HEK293 (cell line): Measurements from ENCODE around the gene GLB1L2.

Experiments
- CTCF ChIA-PET: fragments of 350-600 bp; formaldehyde crosslinking; extraction: SDS; loops from one replicate; lab custom pipeline; 2021; ENCODE audit warnings: antibody characterized with exemption; lab: Yijun Ruan, JAX
- POLR2A ChIA-PET: fragments of 300-600 bp; formaldehyde crosslinking; extraction: SDS; loops from one replicate; lab custom pipeline; 2020; ENCODE audit warnings: antibody characterized with exemption, inconsistent platforms; lab: Yijun Ruan, JAX
- H3K27ac ChIP-seq: fragments of 200-500 bp; sonication (Bioruptor generic); 2 replicates; pipeline ENCODE4 v1.5.1; 2014; ENCODE audit warnings: low read depth, low read length, control low read depth, inconsistent platforms; ENCODE audit errors: extremely low read depth
- H3K36me3 ChIP-seq, 2 experiments: fragments of 200-500 bp in 1 of 2; sonication (Bioruptor generic) in 1 of 2; 1 replicate in 1 of 2; 2 replicates in 1 of 2; pipeline ENCODE4 v1.5.1; 2014 to 2017; ENCODE audit warnings: inconsistent platforms in 2 of 2, low read length in 2 of 2; ENCODE audit not compliant: control insufficient read depth in 2 of 2, insufficient read depth in 1 of 2
- H3K4me1 ChIP-seq: fragments of 200-500 bp; sonication (Bioruptor generic); 2 replicates; pipeline ENCODE4 v1.5.1; 2014; ENCODE audit warnings: mild to moderate bottlenecking, low read length, inconsistent platforms; ENCODE audit not compliant: control insufficient read depth, insufficient read depth
- H3K4me3 ChIP-seq: 2 replicates; pipeline ENCODE4 v1.5.1; 2011; ENCODE audit warnings: low read depth, mild to moderate bottlenecking, control low read depth, low read length, moderate library complexity
- H3K9me3 ChIP-seq: fragments of 200-500 bp; sonication (Bioruptor generic); 2 replicates; pipeline ENCODE4 v1.5.1; 2014; ENCODE audit warnings: low read depth, low read length, inconsistent platforms; ENCODE audit not compliant: control insufficient read depth, insufficient read depth
- HOXA7 ChIP-seq: sonication (generic); formaldehyde crosslinking; IDR thresholded peaks from 2 replicates; pipeline ENCODE4 v1.8.1; 2022; ENCODE audit warnings: missing genetic modification reagents, borderline replicate concordance
- KLF16 ChIP-seq: fragments of 450-650 bp; formaldehyde crosslinking; IDR thresholded peaks from 2 replicates; pipeline ENCODE4 v1.5.1; 2017; ENCODE audit warnings: missing biosample characterization, missing genetic modification characterization
- TSHZ1 ChIP-seq: fragments of 450-650 bp; formaldehyde crosslinking; IDR thresholded peaks from 2 replicates; pipeline ENCODE4 v1.5.1; 2016; ENCODE audit warnings: missing biosample characterization, missing genetic modification characterization, borderline replicate concordance
- ZFP3 ChIP-seq: fragments of 450-650 bp; formaldehyde crosslinking; IDR thresholded peaks from 2 replicates; pipeline ENCODE4 v1.5.1; 2016; ENCODE audit warnings: low read depth, missing biosample characterization, missing genetic modification characterization
- ZNF2 ChIP-seq: fragments of 450-650 bp; formaldehyde crosslinking; IDR thresholded peaks from 2 replicates; pipeline ENCODE4 v1.5.1; 2016; ENCODE audit warnings: missing biosample characterization, missing genetic modification characterization
- ZNF221 ChIP-seq: fragments of 450-650 bp; formaldehyde crosslinking; IDR thresholded peaks from 2 replicates; pipeline ENCODE4 v1.5.1; 2017; ENCODE audit warnings: missing biosample characterization, missing genetic modification characterization, borderline replicate concordance
- ZNF37A ChIP-seq: fragments of 450-650 bp; IDR thresholded peaks from 2 replicates; pipeline ENCODE4 v1.5.1; 2018; ENCODE audit warnings: missing biosample characterization, missing genetic modification characterization
- ZNF473 ChIP-seq: fragments of 450-650 bp; formaldehyde crosslinking; IDR thresholded peaks from 2 replicates; pipeline ENCODE4 v1.5.1; 2017; ENCODE audit warnings: missing biosample characterization, missing genetic modification characterization
- ZNF521 ChIP-seq: fragments of 450-650 bp; formaldehyde crosslinking; IDR thresholded peaks from 2 replicates; pipeline ENCODE4 v1.5.1; 2017; ENCODE audit warnings: missing biosample characterization, mild to moderate bottlenecking, missing genetic modification characterization
- ZNF558 ChIP-seq: fragments of 450-650 bp; formaldehyde crosslinking; IDR thresholded peaks from 2 replicates; pipeline ENCODE4 v1.5.1; 2016; ENCODE audit warnings: missing biosample characterization, missing genetic modification characterization
- ZNF571 ChIP-seq: fragments of 450-650 bp; formaldehyde crosslinking; IDR thresholded peaks from 2 replicates; pipeline ENCODE4 v1.5.0; 2017; ENCODE audit warnings: missing biosample characterization, missing genetic modification characterization
- ZNF623 ChIP-seq: fragments of 450-650 bp; formaldehyde crosslinking; IDR thresholded peaks from 2 replicates; pipeline ENCODE4 v1.5.1; 2016; ENCODE audit warnings: missing biosample characterization, missing genetic modification characterization
- TF ChIP-seq, protein P1 (sequence below): fragments of 450-650 bp; formaldehyde crosslinking; IDR thresholded peaks from 2 replicates; pipeline ENCODE4 v1.5.1; 2016; ENCODE audit warnings: missing biosample characterization, missing genetic modification characterization, low read depth
- TF ChIP-seq, protein P2 (sequence below): fragments of 450-650 bp; formaldehyde crosslinking; IDR thresholded peaks from 2 replicates; pipeline ENCODE4 v1.5.1; 2017; ENCODE audit warnings: missing biosample characterization, mild to moderate bottlenecking, missing genetic modification characterization, moderate library complexity
- TF ChIP-seq, protein P3 (sequence below): fragments of 450-650 bp; formaldehyde crosslinking; IDR thresholded peaks from 2 replicates; pipeline ENCODE4 v1.5.1; 2016; ENCODE audit warnings: missing biosample characterization, missing genetic modification characterization
- TF ChIP-seq, protein P4 (sequence below): fragments of 450-650 bp; formaldehyde crosslinking; IDR thresholded peaks from 2 replicates; pipeline ENCODE4 v1.5.1; 2016; ENCODE audit warnings: missing biosample characterization, missing genetic modification characterization

The GLB1L2 gene

GRCh38 chr11:134313379-134313778, 18.4 kb upstream of the GLB1L2 start (continued):
- TF ChIP-seq, protein P1, sequence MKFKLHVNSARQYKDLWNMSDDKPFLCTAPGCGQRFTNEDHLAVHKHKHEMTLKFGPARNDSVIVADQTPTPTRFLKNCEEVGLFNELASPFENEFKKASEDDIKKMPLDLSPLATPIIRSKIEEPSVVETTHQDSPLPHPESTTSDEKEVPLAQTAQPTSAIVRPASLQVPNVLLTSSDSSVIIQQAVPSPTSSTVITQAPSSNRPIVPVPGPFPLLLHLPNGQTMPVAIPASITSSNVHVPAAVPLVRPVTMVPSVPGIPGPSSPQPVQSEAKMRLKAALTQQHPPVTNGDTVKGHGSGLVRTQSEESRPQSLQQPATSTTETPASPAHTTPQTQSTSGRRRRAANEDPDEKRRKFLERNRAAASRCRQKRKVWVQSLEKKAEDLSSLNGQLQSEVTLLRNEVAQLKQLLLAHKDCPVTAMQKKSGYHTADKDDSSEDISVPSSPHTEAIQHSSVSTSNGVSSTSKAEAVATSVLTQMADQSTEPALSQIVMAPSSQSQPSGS (tag by site-specific recombination), result no peak

- no peaks in the 10 kb centered on the region for H3K9me3 ChIP-seq
- H3K4me1 ChIP-seq, result no peaks in the 10 kb centered on the region
- ChIA-PET CTCF (interaction anchor here (0.9 kb wide), 1 partner anchor 29 kb away, joined by 3 read pairs; no protein-coding TSS in a partner anchor), POLR2A (no interaction called here)
- TF ChIP-seq ZNF473 (no peak), ZNF623 (no peak), ZNF2 (tag by site-specific recombination) (no peak), HOXA7 (CRISPR knock-in tag) (no peak), ZNF521 (tag by site-specific recombination) (no peak), ZNF37A (tag by site-specific recombination) (no peak), ZNF221 (tag by site-specific recombination) (no peak), KLF16 (tag by site-specific recombination) (no peak), ZNF558 (tag by site-specific recombination) (no peak), TSHZ1 (no peak), ZFP3 (tag by site-specific recombination) (no peak), ZNF571 (tag by site-specific recombination) (no peak)
- TF ChIP-seq, protein P2, sequence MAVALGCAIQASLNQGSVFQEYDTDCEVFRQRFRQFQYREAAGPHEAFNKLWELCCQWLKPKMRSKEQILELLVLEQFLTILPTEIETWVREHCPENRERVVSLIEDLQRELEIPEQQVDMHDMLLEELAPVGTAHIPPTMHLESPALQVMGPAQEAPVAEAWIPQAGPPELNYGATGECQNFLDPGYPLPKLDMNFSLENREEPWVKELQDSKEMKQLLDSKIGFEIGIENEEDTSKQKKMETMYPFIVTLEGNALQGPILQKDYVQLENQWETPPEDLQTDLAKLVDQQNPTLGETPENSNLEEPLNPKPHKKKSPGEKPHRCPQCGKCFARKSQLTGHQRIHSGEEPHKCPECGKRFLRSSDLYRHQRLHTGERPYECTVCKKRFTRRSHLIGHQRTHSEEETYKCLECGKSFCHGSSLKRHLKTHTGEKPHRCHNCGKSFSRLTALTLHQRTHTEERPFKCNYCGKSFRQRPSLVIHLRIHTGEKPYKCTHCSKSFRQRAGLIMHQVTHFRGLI, result no peak
- TF ChIP-seq, protein P3, sequence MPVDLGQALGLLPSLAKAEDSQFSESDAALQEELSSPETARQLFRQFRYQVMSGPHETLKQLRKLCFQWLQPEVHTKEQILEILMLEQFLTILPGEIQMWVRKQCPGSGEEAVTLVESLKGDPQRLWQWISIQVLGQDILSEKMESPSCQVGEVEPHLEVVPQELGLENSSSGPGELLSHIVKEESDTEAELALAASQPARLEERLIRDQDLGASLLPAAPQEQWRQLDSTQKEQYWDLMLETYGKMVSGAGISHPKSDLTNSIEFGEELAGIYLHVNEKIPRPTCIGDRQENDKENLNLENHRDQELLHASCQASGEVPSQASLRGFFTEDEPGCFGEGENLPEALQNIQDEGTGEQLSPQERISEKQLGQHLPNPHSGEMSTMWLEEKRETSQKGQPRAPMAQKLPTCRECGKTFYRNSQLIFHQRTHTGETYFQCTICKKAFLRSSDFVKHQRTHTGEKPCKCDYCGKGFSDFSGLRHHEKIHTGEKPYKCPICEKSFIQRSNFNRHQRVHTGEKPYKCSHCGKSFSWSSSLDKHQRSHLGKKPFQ (tag by site-specific recombination), result no peak
- TF ChIP-seq, protein P4, sequence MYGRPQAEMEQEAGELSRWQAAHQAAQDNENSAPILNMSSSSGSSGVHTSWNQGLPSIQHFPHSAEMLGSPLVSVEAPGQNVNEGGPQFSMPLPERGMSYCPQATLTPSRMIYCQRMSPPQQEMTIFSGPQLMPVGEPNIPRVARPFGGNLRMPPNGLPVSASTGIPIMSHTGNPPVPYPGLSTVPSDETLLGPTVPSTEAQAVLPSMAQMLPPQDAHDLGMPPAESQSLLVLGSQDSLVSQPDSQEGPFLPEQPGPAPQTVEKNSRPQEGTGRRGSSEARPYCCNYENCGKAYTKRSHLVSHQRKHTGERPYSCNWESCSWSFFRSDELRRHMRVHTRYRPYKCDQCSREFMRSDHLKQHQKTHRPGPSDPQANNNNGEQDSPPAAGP, result no peak
- H3K36me3 ChIP-seq, result no peaks in the 10 kb centered on the region
- no peak overlapping the region for H3K4me3 ChIP-seq
- no peak overlapping the region for H3K27ac ChIP-seq
Observed at GRCh38 chr11:134313821-134314607, 17.8 kb upstream of the GLB1L2 start.
